Activated T-helper 2 cell treated with anti-CD3 and anti-CD28 coated beads, Interferon-gamma antibody, Interleukin-2, Interleukin-4, amounts not matched to agents 10 μg/mL and 5 μg/mL and 100 μg/mL, durations not matched to agents 14 hours and 24 hours and 36 hours (primary cell): Measurements from ENCODE around the gene FBLN1. TPM values are rescaled to one million over a fixed set of nuclear protein-coding genes. Genes with fewer than 3 reads are reported as not detected.

ENCODE experiments used
- DNase-seq: peaks from one replicate; pipeline ENCODE4 v3.0.0; 2021; ENCODE audit warnings: low spot score
- H3K27ac Mint-ChIP-seq: one replicate; pipeline ENCODE4 v1.8.0; 2021; ENCODE audit warnings: mixed read lengths
- H3K27me3 Mint-ChIP-seq: one replicate; pipeline ENCODE4 v1.8.0; 2021; ENCODE audit warnings: low read depth, mixed read lengths
- H3K36me3 Mint-ChIP-seq: one replicate; pipeline ENCODE4 v1.8.0; 2021; ENCODE audit warnings: low read depth, mixed read lengths
- H3K4me1 Mint-ChIP-seq: one replicate; pipeline ENCODE4 v1.8.0; 2021; ENCODE audit warnings: low read depth, mixed read lengths
- H3K4me3 Mint-ChIP-seq: one replicate; pipeline ENCODE4 v1.8.0; 2021; ENCODE audit warnings: low read depth, mild to moderate bottlenecking, moderate library complexity, mixed read lengths
- H3K9me3 Mint-ChIP-seq: one replicate; pipeline ENCODE4 v1.8.0; 2021; ENCODE audit warnings: mixed read lengths
- intact Hi-C: fragments of 100-400 bp; cut with micrococcal nuclease; formaldehyde crosslinking; loops from one replicate; pipeline ENCODE4 v1.15.1; 2023
- total RNA-seq: library from RNA; stranded (reverse); gene quantifications from 2 replicates; pipeline ENCODE4 v1.2.3, GENCODE V29; 2022

The FBLN1 gene
- total RNA-seq, 1 donor from 2014 or later, result not detected

GRCh38 chr22:45469281-45470073 is 33.2 kb upstream of the FBLN1 start:
- no peaks in the 10 kb centered on the region for H3K36me3 Mint-ChIP-seq
- peaks cover 11% of the 10 kb centered on the region for H3K27me3 Mint-ChIP-seq
- no peak overlapping the region for H3K4me3 Mint-ChIP-seq
- no peaks in the 10 kb centered on the region for H3K4me1 Mint-ChIP-seq
- no peak for DNase-seq
- H3K27ac Mint-ChIP-seq, result no peak overlapping the region
- intact Hi-C loops, result no loop called here
- H3K9me3 Mint-ChIP-seq, result no peaks in the 10 kb centered on the region

- H3K27me3 Mint-ChIP-seq, result peaks cover 10% of the 10 kb centered on the region
- H3K4me3 Mint-ChIP-seq, result no peak overlapping the region
- H3K36me3 Mint-ChIP-seq, result no peaks in the 10 kb centered on the region
- no peak overlapping the region for H3K27ac Mint-ChIP-seq
- intact Hi-C loops, result no loop called here
- H3K4me1 Mint-ChIP-seq, result no peaks in the 10 kb centered on the region
- DNase-seq, result no peak
- H3K9me3 Mint-ChIP-seq, result no peaks in the 10 kb centered on the region
These were observed 31.8 kb upstream of the FBLN1 start for GRCh38 chr22:45470871-45471270.

- no peak for DNase-seq
- intact Hi-C loops, result no loop called here
- H3K9me3 Mint-ChIP-seq, result no peaks in the 10 kb centered on the region
- H3K4me1 Mint-ChIP-seq, result no peaks in the 10 kb centered on the region
- no peak overlapping the region for H3K4me3 Mint-ChIP-seq
- H3K27ac Mint-ChIP-seq, result no peak overlapping the region
- H3K36me3 Mint-ChIP-seq, result no peaks in the 10 kb centered on the region
- H3K27me3 Mint-ChIP-seq, result peaks cover 6% of the 10 kb centered on the region
These were observed 30.3 kb upstream of the FBLN1 start for GRCh38 chr22:45472426-45472825.

- no peaks in the 10 kb centered on the region for H3K9me3 Mint-ChIP-seq
- intact Hi-C loops, result no loop called here
- no peak overlapping the region for H3K27ac Mint-ChIP-seq
- H3K4me1 Mint-ChIP-seq, result no peaks in the 10 kb centered on the region
- no peak for DNase-seq
- H3K36me3 Mint-ChIP-seq, result no peaks in the 10 kb centered on the region
- H3K27me3 Mint-ChIP-seq, result peaks cover 3% of the 10 kb centered on the region
- H3K4me3 Mint-ChIP-seq, result no peak overlapping the region
These were observed 29.0 kb upstream of the FBLN1 start for GRCh38 chr22:45473626-45474237.

- no peaks in the 10 kb centered on the region for H3K27me3 Mint-ChIP-seq
- no peak overlapping the region for H3K27ac Mint-ChIP-seq
- no peaks in the 10 kb centered on the region for H3K9me3 Mint-ChIP-seq
- intact Hi-C loops, result no loop called here
- DNase-seq, result no peak
- no peaks in the 10 kb centered on the region for H3K36me3 Mint-ChIP-seq
- H3K4me1 Mint-ChIP-seq, result no peaks in the 10 kb centered on the region
- no peak overlapping the region for H3K4me3 Mint-ChIP-seq
These were observed 27.5 kb upstream of the FBLN1 start for GRCh38 chr22:45475063-45475747.

GRCh38 chr22:45475851-45476514 is 26.7 kb upstream of the FBLN1 start:
- Mint-ChIP-seq H3K9me3 (no peaks in the 10 kb centered on the region), H3K36me3 (no peaks in the 10 kb centered on the region), H3K4me3 (no peak overlapping the region), H3K4me1 (no peaks in the 10 kb centered on the region), H3K27ac (no peak overlapping the region), H3K27me3 (no peaks in the 10 kb centered on the region)
- DNase-seq, result no peak
- intact Hi-C loops, result no loop called here

- intact Hi-C loops, result no loop called here
- H3K4me1 Mint-ChIP-seq, result no peaks in the 10 kb centered on the region
- no peak for DNase-seq
- H3K36me3 Mint-ChIP-seq, result no peaks in the 10 kb centered on the region
- no peak overlapping the region for H3K4me3 Mint-ChIP-seq
- H3K27me3 Mint-ChIP-seq, result no peaks in the 10 kb centered on the region
- H3K27ac Mint-ChIP-seq, result no peak overlapping the region
- no peaks in the 10 kb centered on the region for H3K9me3 Mint-ChIP-seq
These were observed 25.9 kb upstream of the FBLN1 start for GRCh38 chr22:45476814-45477213.

GRCh38 chr22:45477366-45478107 is 25.1 kb upstream of the FBLN1 start:
- intact Hi-C loops, result no loop called here
- H3K4me1 Mint-ChIP-seq, result no peaks in the 10 kb centered on the region
- no peak overlapping the region for H3K27ac Mint-ChIP-seq
- DNase-seq, result no peak
- no peaks in the 10 kb centered on the region for H3K9me3 Mint-ChIP-seq
- H3K36me3 Mint-ChIP-seq, result no peaks in the 10 kb centered on the region
- H3K27me3 Mint-ChIP-seq, result no peaks in the 10 kb centered on the region
- no peak overlapping the region for H3K4me3 Mint-ChIP-seq

GRCh38 chr22:45478108-45478771 is 24.4 kb upstream of the FBLN1 start:
- H3K4me1 Mint-ChIP-seq, result no peaks in the 10 kb centered on the region
- H3K9me3 Mint-ChIP-seq, result no peaks in the 10 kb centered on the region
- no peaks in the 10 kb centered on the region for H3K27me3 Mint-ChIP-seq
- intact Hi-C loops, result no loop called here
- H3K4me3 Mint-ChIP-seq, result no peak overlapping the region
- no peaks in the 10 kb centered on the region for H3K36me3 Mint-ChIP-seq
- DNase-seq, result no peak
- no peak overlapping the region for H3K27ac Mint-ChIP-seq

- Mint-ChIP-seq H3K9me3 (no peaks in the 10 kb centered on the region), H3K4me3 (no peak overlapping the region), H3K36me3 (no peaks in the 10 kb centered on the region), H3K27me3 (peaks cover 2% of the 10 kb centered on the region), H3K4me1 (no peaks in the 10 kb centered on the region), H3K27ac (no peak overlapping the region)
- intact Hi-C loops, result no loop called here
- DNase-seq, result no peak
These were observed 22.0 kb upstream of the FBLN1 start for GRCh38 chr22:45480717-45481116.

- Mint-ChIP-seq H3K27ac (no peak overlapping the region), H3K4me1 (no peaks in the 10 kb centered on the region), H3K9me3 (no peaks in the 10 kb centered on the region), H3K4me3 (no peak overlapping the region), H3K27me3 (peaks cover 2% of the 10 kb centered on the region), H3K36me3 (no peaks in the 10 kb centered on the region)
- intact Hi-C loops, result no loop called here
- no peak for DNase-seq
These were observed 21.0 kb upstream of the FBLN1 start for GRCh38 chr22:45481661-45482060.

GRCh38 chr22:45482169-45482568 is 20.5 kb upstream of the FBLN1 start:
- no peak for DNase-seq
- intact Hi-C loops, result no loop called here

More at GRCh38 chr22:45482169-45482568, 20.5 kb upstream of the FBLN1 start:
- Mint-ChIP-seq H3K36me3 (no peaks in the 10 kb centered on the region), H3K4me3 (no peak overlapping the region), H3K27me3 (peaks cover 4% of the 10 kb centered on the region), H3K27ac (no peak overlapping the region), H3K9me3 (no peaks in the 10 kb centered on the region), H3K4me1 (no peaks in the 10 kb centered on the region)
